ENCODE measurements around the gene CNIH3. TPM values are rescaled to one million over a fixed set of nuclear protein-coding genes. Genes with fewer than 3 reads are reported as not detected.

CNIH3 gene
- total RNA-seq, 4 donors from 2014 or later: 1.9 to 4.0 (median 3.4) TPM

- ATAC-seq (ENCODE audit: low FRiP score) (no peak), DNase-seq (ENCODE audit: low spot score) (no peak)
- TF ChIP-seq CTCF (IDR thresholded peaks at IDR 0.05): no peak
These were observed 24.9 kb downstream of the CNIH3 start for GRCh38 chr1:224641030-224641429.

GRCh38 chr1:224643653-224644052 lies 27.5 kb downstream of the CNIH3 start:
- no peak for ATAC-seq (ENCODE audit: low FRiP score)

GRCh38 chr1:224644553-224645154 lies 28.5 kb downstream of the CNIH3 start:
- DNase-seq (ENCODE audit: low spot score) (no peak), ATAC-seq (ENCODE audit: low FRiP score) (no peak)
- peak in 2 of 3 donors; percentile 55 to 61 for TF ChIP-seq CTCF (IDR thresholded peaks at IDR 0.05)

More at GRCh38 chr1:224643653-224644052, 27.5 kb downstream of the CNIH3 start:
- no peak for DNase-seq (ENCODE audit: low spot score)
- TF ChIP-seq CTCF (IDR thresholded peaks at IDR 0.05): no peak

- no peak for TF ChIP-seq CTCF (IDR thresholded peaks at IDR 0.05)
- no peak for ATAC-seq (ENCODE audit: low FRiP score)
These were observed 31.3 kb downstream of the CNIH3 start for GRCh38 chr1:224647449-224647848.

GRCh38 chr1:224650290-224650689 lies 34.2 kb downstream of the CNIH3 start:
- no peak for TF ChIP-seq CTCF (IDR thresholded peaks at IDR 0.05)
- DNase-seq (ENCODE audit: low spot score) (no peak), ATAC-seq (ENCODE audit: low FRiP score) (no peak)

More at GRCh38 chr1:224647449-224647848, 31.3 kb downstream of the CNIH3 start:
- DNase-seq (ENCODE audit: low spot score): no peak

- DNase-seq (ENCODE audit: low spot score) (no peak), ATAC-seq (ENCODE audit: low FRiP score) (no peak)
- no peak for TF ChIP-seq CTCF (IDR thresholded peaks at IDR 0.05)
These were observed 35.1 kb downstream of the CNIH3 start for GRCh38 chr1:224651188-224651587.

- TF ChIP-seq CTCF (IDR thresholded peaks at IDR 0.05): no peak
- DNase-seq (ENCODE audit: low spot score): no peak
These were observed 40.3 kb downstream of the CNIH3 start for GRCh38 chr1:224656392-224656791.

More at GRCh38 chr1:224656392-224656791, 40.3 kb downstream of the CNIH3 start:
- ATAC-seq (ENCODE audit: low FRiP score): no peak

Data from omental fat pad (tissue), 4 donors.